B cell (primary cell): ENCODE data around the gene LIPT1.

ENCODE experiments used
- EZH2 ChIP-seq: IDR thresholded peaks from 2 replicates; pipeline ENCODE4 v1.6.1; 2012; ENCODE audit warnings: borderline replicate concordance, low read depth, mild to moderate bottlenecking, moderate library complexity, low read length; ENCODE audit not compliant: insufficient read depth, poor library complexity, severe bottlenecking
- TF ChIP-seq, protein P1 (sequence below): fragments of 200-600 bp; IDR thresholded peaks from one replicate; pipeline ENCODE4 v1.8.0; 2022; ENCODE audit warnings: antibody characterized with exemption, mild to moderate bottlenecking

DNA sequence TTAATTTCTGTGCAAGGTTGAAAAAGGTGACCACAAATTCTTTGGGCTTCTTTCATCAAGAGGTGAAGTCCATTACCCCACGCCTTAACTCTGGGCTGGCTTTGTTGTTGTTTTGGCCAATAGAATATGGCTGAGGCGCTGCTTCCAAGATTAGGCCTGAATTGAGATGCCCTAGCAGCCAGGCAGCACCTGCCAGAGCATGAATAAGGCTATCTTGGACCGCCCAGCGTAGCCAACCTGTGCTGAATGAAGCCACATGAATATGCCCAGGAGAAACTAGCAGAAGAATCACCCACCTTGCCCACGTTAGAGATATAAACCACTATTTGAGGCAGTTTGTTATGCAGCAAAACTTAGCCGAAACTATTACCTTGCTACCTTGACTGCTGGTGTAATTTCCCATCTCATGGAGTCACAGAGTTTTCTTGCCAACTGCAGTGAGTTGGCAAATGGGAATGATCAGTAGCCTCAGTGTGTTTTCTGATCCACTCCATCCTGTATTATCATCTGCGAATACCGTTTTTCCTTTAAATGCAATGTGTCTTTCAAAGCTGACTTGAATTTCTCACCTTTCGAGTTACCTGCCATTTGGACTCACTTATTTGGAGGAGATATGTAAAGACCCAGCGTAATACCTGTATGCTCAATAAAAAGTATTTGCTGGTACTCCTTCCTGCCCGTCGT is 704 bp upstream of the LIPT1 start:
- TF ChIP-seq, protein P1, sequence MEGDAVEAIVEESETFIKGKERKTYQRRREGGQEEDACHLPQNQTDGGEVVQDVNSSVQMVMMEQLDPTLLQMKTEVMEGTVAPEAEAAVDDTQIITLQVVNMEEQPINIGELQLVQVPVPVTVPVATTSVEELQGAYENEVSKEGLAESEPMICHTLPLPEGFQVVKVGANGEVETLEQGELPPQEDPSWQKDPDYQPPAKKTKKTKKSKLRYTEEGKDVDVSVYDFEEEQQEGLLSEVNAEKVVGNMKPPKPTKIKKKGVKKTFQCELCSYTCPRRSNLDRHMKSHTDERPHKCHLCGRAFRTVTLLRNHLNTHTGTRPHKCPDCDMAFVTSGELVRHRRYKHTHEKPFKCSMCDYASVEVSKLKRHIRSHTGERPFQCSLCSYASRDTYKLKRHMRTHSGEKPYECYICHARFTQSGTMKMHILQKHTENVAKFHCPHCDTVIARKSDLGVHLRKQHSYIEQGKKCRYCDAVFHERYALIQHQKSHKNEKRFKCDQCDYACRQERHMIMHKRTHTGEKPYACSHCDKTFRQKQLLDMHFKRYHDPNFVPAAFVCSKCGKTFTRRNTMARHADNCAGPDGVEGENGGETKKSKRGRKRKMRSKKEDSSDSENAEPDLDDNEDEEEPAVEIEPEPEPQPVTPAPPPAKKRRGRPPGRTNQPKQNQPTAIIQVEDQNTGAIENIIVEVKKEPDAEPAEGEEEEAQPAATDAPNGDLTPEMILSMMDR, result no peak
- TF ChIP-seq EZH2, result no peak
